COLO668 (cell line): Measurements from ENCODE around the gene CEP350.

ENCODE experiments used
- DNase-seq: peaks from one replicate; lab custom pipeline; 2025; ENCODE audit not compliant: unreplicated experiment; lab: John Stamatoyannopoulos, UW

CEP350 gene

GRCh38 chr1:179954493-179955286 is at the start of gene CEP350:
Gene CEP350 (plus strand): TSS chr1:179954810. CDS start chr1:179986182, 31,372 bp downstream.
- DNase-seq = peak; percentile 99

GRCh38 chr1:179910934-179911333 is 43.7 kb upstream of the CEP350 start:
- DNase-seq = no peak

- no peak for DNase-seq
These were observed 42.8 kb upstream of the CEP350 start for GRCh38 chr1:179911812-179912211.

GRCh38 chr1:179917601-179918429 is 36.8 kb upstream of the CEP350 start:
- DNase-seq = no peak

- DNase-seq = no peak
These were observed 33.1 kb upstream of the CEP350 start for GRCh38 chr1:179921472-179921871.

- no peak for DNase-seq
These were observed 32.4 kb upstream of the CEP350 start for GRCh38 chr1:179921981-179922872.

GRCh38 chr1:179923029-179923428 is 31.6 kb upstream of the CEP350 start:
- DNase-seq = no peak

- DNase-seq = no peak
These were observed 30.3 kb upstream of the CEP350 start for GRCh38 chr1:179924268-179924667.

- DNase-seq = no peak
These were observed 29.3 kb upstream of the CEP350 start for GRCh38 chr1:179925302-179925701.

GRCh38 chr1:179925922-179926849 is 28.4 kb upstream of the CEP350 start:
- DNase-seq = no peak

GRCh38 chr1:179926850-179927205 is 27.8 kb upstream of the CEP350 start:
- no peak for DNase-seq

GRCh38 chr1:179929955-179930798 is 24.4 kb upstream of the CEP350 start:
- DNase-seq = no peak

GRCh38 chr1:179930867-179931266 is 23.7 kb upstream of the CEP350 start:
- DNase-seq = no peak

- DNase-seq = no peak
These were observed 21.4 kb upstream of the CEP350 start for GRCh38 chr1:179933219-179933618.

- no peak for DNase-seq
These were observed 18.6 kb upstream of the CEP350 start for GRCh38 chr1:179935909-179936496.

- DNase-seq = no peak
These were observed 16.8 kb upstream of the CEP350 start for GRCh38 chr1:179937668-179938254.

GRCh38 chr1:179938752-179939151 is 15.9 kb upstream of the CEP350 start:
- DNase-seq = no peak

- no peak for DNase-seq
These were observed 14.7 kb upstream of the CEP350 start for GRCh38 chr1:179939941-179940340.
